Posterior cingulate gyrus (tissue), 11 donors: ENCODE data around the gene HUNK.

Source experiments
- DNase-seq, 10 donors: peaks; one replicate each; pipeline versions ENCODE4 v3.0.0 to v3.0.0-alpha.2; 2020 to 2021; ENCODE audit warnings: mixed read lengths in 3 of 10
- intact Hi-C: fragments of 100-400 bp; cut with DNase I; formaldehyde crosslinking; loops from one replicate; pipeline ENCODE4 v1.15.1; 2023

HUNK gene

DNA sequence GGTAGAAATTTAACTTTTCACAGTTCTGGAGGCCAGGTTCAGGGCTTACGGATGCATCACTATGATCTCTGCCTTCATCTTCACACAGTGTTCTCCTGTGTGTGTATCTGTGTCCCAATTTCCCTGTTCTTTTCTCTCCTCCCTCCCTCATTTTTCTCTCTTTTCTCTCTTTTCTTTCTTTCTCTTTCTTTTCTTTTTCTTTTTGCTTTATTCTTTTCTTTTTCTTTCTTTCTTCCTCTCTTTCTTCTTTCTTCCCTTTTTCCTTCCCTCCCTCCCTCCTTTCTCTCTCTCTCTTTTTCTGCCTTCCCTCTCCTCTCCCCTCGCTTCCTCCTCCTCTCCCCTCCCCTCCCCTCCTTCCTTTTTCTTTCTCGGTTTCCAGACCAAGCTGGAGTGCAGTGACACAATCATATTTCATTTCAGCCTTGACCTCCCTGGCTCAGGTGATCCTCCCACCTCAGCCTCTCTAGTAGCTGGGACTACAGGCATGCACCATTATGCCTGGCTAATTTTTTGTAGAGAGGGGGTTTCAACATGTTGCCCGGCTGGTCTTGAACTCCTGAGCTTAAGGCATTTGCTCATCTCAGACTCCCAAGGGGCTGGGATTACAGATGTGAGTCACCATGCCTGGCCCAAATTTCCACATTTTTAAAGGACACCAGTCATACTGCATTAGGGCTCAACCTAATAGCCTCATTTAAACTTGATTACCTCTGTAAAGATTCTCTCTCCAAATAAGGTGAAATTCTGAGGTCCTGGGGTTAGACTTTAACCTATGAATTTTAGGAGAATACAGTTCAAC is 115.9 kb downstream of the HUNK start:
- DNase-seq, result no peak
- intact Hi-C loops, result no loop called here

DNA sequence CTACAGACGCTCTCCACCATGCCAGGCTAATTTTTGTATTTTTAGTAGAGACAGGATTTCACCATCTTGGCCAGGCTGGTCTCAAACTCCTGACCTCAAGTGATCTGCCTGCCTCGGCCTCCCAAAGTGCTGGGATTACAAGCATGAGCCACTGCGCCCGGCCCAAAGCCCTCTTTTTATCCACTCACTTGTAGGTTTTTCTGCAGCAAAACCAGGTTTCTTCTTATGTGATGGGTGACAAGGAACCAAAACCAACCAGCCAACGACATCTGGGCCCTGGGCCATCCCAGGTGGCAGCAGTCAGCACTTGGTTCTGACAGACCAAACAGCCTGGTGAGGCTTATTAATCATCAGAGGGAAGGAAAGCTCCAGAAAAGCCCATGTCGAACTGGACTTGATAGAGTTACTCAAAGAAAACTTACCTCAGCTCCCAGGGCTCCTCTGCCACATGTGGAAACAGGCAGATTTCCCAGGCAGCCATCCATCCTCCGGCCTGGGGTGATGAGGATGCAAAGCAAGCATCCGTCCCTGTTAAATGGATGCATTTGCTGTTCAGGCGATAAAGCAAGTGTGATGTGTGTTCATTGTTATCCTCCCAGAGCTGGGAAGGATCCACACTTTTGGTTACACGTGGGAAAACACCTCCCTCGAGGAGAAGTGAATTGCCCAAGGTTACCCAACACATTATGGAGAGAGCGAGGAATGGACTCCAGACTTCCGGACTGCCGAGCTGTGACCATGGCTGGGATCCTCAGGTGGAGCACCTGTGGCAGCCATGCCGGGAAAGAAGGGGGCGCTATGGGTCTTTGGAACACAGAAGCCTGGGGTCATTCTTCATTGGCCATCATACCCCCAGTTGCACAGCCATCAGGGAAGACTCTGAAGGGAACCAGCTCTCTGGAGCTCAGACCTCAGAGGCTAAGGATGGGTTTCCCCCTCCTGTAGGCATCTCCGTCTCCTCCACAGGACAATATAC is 118.8 kb downstream of the HUNK start:
- intact Hi-C loops, result loop anchor here (10.0 kb wide), 1 partner anchor 117 kb away; the partner anchor contains the start of gene HUNK
- no peak for DNase-seq

DNA sequence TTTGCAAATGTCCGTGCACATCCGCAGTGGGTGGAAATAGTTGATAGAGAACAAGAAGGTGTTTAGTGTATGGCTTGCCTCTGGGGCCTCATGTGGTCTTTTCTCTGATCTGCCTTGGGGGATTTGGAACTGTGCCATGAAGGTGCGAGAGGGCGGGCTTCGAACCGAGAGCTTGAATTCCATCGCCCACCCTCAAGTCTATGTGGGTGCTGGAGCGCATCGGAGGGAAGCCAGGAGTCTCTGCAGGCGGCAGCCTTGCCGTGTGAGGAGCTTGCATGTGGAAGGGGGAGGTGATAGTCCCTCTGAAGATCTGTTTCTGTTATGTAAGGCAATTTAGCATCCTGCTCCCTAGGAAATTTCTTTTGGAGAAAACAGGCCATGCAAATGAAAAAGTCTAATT is 119.6 kb downstream of the HUNK start:
- peak in 7 of 10 donors; percentile 30 to 90 (median 52) for DNase-seq
- intact Hi-C loops, result loop anchor here (10.0 kb wide), 1 partner anchor 118 kb away; the partner anchor contains the start of gene HUNK

DNA sequence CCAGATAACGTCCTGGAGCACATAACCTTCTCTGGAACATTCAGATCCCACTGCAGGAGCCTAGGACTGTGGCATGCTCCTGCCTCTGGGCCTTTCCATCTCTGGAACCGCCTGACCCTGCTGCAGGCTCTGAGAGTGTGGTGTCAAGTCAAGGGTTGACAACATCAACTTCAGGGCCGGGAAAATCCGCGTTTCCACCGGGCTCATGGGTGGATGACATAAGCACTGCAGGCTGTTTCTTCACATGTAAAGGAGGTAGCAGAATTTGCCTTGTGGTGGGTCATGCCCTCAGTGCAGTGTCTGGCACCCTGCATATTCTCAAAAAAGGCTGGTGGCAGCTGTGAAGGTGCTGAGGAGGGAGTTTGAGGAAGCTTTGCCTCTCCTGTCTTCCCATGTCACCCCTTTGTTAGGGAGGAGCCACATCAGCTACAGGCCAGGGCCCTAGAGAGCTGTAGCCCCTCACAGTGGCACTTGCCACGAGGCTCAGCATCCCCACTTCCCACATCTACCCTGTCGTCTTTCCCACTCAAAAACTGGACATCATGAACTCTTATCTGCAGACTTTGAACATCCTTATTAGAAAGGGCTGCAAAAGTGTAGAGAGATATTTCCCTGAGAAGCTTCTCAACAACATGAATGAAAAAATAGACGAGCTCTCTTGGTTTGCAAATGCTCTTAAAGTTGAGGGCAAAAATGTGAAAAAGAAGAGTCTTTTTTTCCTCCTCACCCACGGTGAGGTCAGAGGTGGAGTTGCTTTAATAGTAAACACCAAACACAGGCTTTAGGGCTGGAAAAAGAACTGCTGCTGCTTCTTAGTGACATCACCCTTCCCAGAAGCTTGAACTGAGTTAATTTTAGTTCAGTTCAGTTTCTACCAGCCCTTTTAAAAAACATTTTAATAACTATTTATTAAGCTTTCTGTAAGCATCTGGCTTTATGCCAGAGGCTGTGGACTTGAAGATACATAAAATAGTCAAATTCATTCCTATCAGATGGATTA is 121.3 kb downstream of the HUNK start:
- no peak for DNase-seq
- intact Hi-C loops, result loop anchor here (10.0 kb wide), 1 partner anchor 119 kb away; the partner anchor contains the start of gene HUNK

DNA sequence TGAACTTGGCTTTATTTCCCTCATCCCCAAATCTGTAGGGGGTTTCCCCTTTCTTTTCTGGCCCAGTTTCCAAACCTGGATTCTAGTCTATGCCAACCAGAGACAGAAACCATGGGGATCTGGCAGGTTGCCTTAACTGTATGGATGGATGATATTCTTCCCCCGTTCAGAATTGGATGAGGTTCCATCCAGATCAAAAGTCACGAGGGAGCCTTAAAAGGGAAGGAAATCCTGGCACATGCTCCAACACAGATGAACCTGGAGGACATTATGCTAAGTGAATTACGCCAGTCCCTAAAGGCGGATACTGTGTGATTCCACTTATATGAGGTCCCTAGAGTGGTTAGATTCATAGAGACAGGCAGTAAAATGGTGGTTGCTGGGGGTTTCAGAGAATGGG is 124.4 kb downstream of the HUNK start:
- DNase-seq, result no peak
- intact Hi-C loops, result loop anchor here (10.0 kb wide), 1 partner anchor 122 kb away; the partner anchor contains the start of gene HUNK

DNA sequence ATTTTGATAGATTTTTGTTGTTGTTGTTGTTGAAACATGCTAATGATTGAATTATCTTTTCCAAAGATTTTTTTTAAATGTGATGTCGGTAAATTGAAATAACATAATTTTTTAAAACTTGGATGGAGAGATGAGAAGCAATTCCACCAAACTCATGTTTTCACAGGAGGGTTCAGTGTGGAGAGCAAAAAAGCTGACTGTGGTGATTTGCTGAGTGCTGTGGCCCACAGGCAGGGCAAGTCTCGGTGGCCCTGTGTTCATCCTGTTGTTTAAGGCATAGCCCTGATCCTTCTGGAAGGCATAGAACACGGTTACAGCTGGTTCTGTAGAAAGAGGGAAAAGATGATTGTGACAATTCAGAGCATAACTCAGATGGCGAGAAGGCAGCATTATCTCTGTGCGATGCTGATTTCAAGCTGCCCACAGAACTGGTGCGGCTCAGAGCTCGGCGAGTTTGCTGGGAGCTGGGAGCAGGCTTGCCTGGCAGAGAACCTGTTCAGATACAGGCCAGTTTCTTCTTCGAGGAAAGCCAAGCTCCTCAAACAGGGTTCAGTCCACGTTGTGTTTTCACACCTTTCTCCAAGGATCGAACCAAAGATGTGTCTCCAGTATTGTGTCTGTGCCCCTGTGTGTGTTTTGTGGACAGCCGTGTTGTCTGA is 127.1 kb downstream of the HUNK start:
- peak in 1 of 10 donors; percentile 83 for DNase-seq
- intact Hi-C loops, result loop anchor here (10.0 kb wide), 1 partner anchor 125 kb away; the partner anchor contains the start of gene HUNK

DNA sequence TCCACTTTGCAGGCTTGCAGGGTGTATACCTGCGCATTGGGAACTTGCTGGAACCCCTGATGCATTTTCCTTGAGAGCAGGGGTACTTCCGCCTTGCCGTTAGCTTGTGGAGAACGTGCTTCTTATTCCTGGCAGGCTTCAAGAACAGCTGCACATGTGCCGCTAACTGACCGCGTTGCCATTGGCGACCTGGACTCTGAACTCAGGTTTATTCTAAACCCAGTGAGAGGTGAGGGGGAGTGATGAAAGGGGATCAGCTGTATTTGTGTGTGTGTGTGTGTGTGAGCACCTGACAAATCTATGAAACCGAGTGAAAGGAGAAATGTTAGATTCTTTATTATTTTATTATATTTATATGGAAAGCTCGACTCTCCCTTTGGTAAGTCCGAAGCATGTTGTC is 128.6 kb downstream of the HUNK start:
- intact Hi-C loops, result no loop called here
- no peak for DNase-seq

DNA sequence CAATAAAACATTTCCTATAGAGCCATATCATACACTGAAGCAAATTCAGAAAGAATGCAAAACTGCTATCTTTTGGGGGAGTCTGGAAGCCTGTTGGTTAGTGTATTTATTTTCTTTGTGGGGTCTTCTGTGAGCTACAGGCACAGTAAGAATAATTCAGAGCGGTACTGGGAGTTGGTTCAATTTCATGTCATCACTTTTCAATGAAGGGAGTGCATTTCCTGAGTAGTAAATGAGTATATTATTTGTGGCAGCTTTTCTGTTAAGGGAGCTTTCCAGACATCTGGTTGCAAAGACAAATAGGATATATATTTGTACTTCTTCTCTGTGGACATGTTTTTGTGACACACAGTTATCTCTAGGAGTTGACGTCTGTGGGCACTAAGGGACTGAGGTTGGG is 130.6 kb downstream of the HUNK start:
- no peak for DNase-seq
- intact Hi-C loops, result no loop called here

DNA sequence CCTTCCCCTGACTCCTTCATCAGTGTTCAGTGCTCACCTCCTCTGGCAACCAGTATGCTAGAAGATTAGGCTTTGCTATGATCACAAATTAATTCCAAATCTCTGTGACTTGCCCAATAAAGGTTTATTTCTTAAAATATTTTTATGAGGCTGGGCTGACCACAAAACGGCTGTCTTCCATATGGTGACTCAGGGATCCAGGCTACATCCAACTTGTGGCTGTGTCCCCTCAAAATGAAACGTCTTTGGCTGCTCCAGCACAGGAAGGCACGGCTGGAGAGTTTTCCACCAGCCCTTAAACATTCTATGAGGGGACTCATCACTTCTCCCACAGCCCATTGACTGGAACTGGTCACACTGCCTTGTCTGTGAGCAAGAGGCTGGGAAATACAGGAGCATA is 131.5 kb downstream of the HUNK start:
- intact Hi-C loops, result no loop called here
- DNase-seq, result peak in 1 of 10 donors; percentile 44

DNA sequence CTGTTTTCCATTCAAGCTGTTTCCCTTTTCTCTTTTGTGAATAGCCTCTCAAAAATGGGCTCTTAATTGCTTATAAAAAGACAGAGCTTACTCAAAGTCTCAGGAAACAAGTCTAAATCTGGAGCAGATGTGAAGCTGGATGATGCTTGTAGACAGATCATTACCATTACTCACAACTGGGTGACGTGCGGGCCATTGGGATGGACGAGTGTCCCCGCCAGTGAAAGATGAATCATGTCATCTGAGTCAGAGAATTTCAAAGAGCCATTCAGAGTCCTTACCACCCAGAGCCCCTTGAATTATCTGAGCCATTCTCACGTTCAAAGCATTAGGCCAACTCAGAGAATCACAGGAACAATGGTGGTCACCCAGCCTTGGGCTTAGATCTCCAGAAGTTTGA is 134.6 kb downstream of the HUNK start:
- peak in 1 of 10 donors; percentile 66 for DNase-seq
- intact Hi-C loops, result no loop called here

DNA sequence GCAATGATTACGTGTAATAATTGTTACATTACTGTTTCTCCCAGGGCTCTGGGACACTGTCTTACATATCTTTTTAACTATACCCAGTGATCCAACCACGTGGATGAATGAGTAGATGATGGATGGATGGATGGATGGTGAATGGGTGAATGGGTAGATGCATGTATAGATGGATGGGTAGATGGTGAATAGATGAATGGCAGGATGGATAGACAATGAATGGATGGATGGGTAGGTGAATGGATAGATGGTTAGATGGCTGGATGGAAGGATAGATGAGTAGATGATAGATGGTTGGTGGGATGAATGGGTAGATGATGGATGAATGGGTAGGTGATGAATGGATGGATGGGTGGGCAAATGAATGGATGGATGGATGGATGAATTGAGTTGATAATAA is 135.9 kb downstream of the HUNK start:
- intact Hi-C loops, result no loop called here
- no peak for DNase-seq

DNA sequence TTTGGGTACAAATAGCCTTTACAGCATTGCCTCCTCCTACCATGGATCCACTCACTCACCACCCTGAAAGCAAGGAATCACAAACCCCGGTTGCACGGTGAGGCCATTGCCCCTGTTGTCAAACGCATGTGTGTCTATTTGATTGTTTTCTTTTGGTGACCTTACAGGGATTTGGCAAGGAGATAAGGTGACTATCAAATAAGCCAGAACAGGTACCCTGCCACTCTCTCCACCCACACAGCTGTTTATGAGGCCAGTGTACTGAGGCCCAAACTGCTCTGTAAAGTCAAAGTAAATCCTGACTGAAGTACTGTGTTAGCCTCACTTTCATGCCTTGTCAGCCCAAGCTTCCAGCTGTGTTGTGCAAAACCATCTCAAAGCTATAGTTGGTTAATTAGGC is 136.4 kb downstream of the HUNK start:
- peak in 1 of 10 donors; percentile 33 for DNase-seq
- intact Hi-C loops, result no loop called here

DNA sequence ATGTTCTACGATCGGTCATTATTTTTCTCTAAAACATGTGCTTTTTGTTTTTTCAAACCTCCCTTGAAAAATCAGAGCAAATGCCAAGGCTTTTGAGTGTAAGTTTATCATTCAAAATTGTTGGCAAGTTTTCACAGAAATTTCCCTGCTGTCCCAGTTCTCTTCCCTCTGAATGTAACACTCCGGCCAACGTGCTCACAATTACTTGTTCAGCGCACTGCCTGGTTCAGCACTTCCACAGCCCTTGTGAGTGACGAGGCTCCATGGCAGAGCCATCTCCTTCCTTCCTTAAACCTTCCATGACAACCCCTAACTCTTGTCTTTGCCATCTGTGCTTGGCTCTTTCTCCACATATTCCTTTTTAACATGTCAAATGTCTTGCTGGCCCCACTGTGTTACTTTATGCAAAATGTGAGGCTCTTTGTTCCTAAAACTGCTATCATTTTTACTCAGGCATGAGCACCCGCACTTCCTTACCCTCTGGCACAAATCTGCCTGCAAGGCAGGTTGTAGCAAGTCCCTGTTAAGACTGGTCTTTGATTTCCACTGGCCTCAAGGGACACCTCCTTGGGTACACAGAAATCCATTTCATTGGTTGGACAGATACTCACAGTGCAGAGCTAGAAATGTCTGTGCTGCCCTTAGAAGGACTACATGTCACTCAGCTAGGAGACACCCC is 142.8 kb downstream of the HUNK start:
- intact Hi-C loops, result no loop called here
- no peak for DNase-seq

DNA sequence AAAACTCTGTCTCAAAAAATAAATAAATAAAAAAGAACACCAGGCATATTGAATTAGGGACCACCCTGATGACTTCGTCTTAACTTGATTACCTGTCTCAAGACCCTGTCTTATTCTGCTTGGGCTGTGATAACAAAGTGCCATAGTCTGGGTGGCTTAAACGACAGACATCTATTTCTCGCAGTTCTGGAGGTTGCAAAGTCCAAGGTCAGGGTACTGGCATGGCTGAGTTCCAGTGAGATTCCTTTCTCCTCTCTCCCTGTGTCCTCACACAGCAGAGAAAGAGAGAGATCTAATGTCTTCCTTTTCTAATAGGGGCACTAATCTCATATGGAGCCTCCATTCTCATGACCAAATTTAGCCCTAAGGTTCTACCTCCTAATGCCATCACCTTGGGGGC is 145.6 kb downstream of the HUNK start:
- intact Hi-C loops, result no loop called here

DNA sequence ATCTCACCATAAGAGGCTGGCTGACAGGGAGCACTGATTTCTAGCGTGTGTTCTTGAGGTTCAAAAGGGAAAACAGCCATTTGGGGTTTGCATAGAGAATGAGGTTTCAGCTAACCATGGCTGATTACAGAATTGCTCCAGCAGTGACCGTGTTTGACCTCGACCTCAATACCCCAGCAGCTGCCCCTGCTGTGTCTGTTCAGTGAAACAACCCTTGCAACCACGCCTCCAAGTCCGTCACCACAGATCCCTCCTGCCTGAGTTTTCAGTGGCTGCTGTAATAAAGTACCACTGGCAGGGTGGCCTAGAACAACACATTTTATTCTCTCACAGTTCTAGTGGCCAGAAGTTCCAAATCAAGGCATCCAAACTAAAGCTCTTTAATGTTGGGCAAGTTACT is 147.7 kb downstream of the HUNK start:
- DNase-seq, result no peak
- intact Hi-C loops, result no loop called here

More for the DNA sequence above, 145.6 kb downstream of the HUNK start:
- no peak for DNase-seq

DNA sequence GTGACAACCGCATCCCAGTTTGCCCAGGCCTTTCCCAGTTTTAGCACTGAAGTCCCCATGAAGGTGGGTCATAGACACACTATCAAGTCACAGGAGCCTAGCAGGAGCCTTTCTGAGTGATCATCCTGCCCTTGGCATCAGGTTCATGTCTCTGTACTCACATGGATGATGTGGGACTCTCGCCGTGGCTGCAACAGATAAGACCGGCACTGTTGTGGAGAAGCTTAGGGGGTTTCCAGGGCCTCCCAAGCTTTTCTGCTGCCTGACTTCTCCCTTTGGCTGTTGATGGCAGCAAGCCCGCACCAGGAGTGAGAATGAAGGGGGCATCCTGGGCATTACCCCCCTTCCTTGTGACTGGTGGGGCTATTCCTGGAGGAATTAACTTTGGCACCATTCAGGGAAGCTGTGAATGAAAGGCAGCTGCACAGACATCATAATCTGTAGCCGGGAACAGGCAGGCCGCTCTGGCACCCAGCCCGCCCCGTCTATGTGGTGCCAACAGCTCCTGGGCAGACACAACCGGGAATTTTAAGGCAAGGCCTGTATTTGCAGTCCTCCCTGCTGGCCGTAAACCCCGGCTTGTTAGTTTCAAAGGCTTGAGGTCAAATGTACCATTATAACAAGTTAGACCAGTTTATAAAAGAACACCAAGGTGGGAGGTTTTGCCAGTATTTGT is 148.6 kb downstream of the HUNK start:
- DNase-seq, result peak; percentile 35 to 91 (median 62)
- intact Hi-C loops, result no loop called here

DNA sequence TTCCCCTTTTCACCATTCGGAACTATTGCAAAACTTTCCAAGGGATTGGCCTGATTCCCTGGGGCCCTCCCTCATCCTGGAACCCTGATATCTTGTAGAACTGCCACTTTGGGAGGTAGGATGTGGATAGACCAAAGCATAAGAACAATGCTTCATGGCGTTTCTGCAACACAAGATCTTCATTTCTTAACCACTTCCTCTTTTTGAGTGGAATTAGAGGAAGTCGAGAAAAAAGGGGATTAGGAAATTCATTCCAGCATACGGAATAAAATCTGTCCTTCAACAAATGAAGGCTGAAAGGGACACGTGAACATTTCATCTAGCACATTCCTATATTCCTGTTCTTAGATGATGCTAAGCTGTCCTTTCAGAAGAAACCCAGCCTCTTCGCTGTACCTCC is 149.3 kb downstream of the HUNK start:
- intact Hi-C loops, result no loop called here
- no peak for DNase-seq

DNA sequence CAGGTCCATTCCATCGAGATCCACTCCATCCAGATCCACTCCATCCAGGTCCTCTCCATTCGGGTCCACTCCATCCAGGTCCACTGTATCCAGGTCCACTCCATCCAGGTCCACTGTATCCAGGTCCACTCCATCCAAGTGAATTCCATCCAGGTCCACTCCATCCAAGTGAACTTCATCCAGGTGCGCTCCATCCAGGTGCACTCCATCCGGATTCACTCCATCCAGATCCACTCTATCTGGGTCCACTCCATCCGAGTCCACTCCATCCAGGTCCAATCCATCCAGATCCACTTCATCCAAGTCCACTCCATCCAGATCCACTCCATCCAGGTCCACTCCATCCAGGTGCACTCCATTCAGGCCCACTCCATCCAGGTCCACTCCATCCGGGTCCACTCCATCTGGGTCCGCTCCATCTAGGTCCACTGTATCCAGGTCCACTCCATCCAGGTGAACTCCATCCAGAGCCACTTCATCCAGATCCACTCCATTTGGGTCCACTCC is 157.4 kb downstream of the HUNK start:
- DNase-seq, result peak in 1 of 10 donors; percentile 53
- intact Hi-C loops, result no loop called here
